Measurements from ENCODE around the gene FYN.
"Not testable (repeated sequence)": the region's sequence is repeated elsewhere in the genome, so short reads cannot be mapped to it uniquely, and the experiment has no call there.

FYN gene

DNA sequence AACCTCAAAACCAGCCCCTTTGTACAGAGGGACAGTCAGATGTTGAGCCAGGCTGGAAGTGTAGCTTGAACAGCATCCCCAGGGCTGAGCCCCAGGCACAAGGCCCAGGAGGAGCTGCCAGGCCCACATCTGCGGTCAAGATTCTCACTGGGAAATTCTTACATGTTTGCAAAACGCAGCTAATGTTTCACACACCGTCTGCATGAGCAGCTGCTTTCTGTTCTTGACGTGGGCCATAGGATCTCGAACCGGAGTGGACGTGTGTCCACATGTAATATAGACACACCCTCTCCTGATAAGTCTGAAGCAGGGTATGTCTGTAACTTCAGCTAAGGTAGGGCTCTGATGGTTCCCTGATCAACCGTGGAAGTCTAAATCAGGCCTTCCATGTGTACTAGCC lies 226.3 kb downstream of the FYN start:
- DNase-seq: no peak

DNA sequence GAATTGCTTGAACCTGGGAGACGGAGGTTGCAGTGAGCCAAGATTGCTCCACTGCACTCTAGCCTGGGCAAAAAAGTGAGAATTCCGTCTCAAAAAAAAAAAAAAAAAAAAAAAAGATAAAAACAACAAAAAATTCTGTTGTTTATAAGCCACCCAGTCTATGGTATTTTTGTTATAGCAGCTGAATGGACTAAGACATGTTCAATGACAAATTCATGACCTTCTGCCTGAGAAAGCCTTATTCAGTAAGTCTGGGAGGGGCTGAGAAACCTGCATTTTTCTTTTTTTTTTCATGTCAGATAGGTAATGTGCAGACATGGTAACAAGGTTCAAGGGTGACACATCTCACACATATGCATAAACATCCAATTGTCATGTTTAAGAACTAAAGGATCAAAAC lies 227.2 kb downstream of the FYN start:
- DNase-seq: no peak

DNA sequence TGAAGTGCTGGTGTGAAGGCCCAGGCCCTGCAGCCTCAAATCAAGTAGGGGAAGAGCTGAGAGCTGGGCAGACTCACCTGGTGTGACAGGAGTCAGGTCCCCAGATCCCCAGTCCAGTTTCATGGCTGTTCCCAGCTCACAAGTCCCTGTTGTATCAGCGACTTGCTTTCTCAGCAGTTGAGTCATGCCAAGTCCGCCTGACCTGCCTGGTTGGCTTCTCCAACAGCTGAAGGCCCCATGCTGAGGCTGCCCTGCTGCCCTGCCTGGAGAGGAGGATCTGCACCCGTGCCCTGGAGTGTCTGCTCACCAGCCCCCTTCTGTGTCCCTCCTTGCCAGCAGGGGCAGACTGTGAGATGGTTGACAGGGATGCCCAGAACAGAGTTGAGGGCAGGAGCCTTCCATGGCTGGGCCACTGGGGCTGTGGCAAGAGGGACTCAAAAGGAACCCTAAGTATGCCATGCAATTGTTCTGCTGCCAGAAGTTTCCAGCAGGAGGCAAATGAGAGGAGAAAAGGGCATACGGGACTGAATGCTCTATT lies 228.3 kb downstream of the FYN start:
- no peak for DNase-seq

DNA sequence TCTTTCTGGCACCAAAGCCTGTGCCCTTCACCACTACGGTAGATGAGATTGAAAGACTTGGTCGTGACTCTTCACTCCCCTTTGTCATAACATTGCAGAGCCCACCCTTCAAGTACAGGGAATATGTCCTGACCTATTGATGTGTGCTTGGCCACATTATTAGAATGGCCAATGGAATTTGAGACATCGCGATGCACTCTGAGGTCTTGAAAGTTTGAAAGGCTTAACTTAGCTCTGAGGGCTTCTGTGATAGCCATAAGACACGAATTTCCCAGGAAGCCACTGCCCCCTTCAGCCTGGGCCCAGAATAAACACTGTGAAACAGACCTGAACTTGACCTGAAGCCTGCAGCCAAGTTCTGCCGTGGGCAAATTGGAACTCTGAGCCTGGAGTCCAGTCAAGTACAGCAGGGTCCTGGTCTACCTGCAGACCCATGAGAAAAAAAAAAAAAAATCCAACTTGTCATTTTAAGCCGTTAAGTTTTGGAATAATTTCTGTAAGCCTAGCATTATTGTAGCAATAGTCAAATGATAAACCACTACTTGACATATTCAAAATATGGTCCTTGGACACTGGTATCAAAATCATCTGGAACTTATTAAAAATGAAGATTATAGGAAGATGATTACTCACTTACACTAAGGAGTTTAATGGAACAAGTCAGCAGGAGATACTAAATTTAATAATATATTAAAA lies 230.6 kb downstream of the FYN start:
- DNase-seq: peak; percentile 26 to 53

DNA sequence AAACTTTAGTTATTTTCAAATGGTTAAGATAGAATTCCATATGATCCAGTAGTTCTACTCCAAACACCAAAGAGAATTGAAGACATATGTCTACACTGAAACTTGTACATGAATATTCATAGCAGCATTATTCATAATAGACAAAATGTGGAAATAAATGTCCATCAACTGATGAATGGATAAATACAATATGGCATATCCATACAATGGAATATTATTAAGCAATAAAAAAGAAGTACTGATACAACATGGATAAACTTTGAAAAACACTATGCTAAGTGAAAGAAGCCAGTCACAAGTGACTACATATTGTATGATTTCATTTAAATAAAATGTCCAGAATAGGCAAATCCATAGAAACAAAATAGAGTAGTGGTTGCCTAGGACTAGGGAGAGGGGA lies 234.0 kb downstream of the FYN start:
- no peak for DNase-seq

DNA sequence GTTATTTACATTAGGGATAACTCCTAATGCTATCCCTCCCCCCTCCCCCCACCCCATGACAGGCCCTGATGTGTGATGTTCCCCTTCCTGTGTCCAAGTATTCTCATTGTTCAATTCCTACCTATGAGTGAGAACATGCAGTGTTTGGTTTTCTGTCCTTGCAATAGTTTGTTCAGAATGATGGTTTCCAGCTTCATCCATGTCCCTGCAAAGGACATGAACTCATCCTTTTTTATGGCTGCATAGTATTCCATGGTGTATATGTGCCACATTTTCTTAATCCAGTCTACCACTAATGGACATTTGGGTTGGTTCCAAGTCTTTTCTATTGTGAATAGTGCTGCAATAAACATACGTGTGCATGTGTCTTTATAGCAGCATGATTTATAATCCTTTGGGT lies 238.3 kb downstream of the FYN start:
- DNase-seq: not testable (repeated sequence)

DNA sequence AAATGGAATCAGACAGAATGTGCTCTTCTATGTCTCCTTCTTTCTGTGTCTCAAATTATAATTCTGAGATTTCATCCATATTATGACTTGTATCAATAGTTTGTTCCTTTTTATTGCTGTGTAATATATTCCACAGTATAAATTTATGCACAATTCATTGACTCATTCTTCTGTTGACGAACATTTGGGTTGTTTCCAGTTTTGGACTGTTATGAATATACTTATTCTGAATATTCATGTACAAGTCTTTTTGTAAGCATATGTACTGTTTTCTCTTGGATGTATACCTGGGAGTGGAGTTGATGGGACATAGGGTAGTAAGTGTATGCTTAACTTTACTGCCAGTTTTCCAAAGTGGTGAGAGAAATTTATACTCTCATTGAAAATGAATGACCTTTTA lies 239.4 kb downstream of the FYN start:
- no peak for DNase-seq

DNA sequence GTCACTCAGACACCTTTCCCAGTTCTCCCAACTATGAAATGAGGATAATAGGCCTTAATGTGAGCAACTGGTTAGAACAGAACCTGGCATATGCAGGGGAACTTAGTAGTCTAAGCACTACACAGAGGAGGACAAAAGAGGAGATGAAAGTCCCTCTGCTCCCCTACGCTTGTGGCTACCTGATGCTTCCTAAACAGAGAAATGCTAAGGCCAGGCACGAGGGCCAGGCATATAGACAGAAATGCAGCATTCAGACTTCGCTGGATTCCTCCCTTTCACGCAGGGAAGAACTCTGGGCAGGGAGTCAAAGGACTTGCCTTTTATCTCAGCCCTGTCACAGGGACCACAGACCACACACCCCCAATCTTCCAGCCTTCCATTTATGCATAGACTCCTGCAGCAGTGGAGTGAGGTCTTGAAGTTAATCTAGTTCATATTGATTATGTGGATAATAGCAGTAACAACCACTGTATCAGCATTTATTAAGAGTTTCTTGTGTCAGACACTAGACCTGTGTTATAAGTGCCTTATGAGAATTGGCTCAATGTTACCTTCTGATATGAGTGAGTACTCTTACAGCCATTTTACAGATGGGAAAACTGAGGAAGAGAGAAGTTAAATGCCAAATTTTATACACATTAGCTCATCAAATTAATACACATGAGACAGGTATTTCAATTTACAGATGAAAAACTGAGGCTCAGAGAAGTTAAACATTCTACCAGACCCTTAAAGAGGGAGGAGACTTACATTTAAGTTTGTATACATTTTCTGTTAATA lies 240.6 kb downstream of the FYN start:
- DNase-seq: no peak

DNA sequence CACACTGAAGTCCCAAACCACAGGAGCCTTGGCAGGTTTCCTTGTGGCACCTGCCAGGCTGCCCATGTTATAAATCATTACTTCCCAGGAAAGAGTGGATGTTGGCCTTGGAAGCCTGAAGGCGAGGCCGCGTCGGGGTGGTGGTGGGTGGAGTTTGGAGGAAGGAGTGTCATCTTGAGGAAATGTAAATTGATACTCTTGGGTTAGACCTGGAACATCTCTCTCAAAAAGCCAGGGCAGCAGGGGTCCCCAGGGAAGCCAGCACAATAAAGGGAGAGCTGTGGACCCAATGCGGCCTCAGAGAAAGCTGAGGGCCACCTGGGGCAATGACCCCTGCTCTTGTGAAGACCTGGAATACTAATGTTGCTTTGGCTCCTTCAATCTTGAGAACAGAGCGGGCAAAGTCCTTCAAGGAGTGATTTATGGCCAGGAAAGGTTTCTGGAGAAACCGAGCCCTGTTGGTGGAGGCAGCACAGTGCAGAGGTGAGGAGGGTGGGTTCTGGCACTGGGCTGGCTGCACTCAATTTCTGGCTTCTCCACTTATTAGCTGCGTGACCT lies 241.3 kb downstream of the FYN start:
- no peak for DNase-seq

DNA sequence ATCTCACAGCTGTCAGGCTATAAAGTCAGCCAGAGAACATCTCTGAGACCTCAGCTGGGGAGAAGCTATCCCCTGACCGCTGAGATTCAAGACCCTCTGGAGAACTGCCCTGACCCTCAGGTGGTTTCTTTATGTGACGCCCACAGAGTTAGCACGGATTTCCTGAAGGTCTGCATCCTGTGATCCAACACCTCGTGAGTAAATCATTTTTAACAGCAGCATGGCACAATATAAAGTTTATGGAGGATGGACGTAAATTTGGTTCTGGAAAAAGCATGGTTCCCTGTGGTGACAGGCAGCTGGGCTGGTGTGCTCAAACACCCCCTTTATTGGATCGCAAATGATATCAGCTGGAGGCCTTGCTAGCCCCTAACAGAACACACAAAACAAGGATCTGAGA lies 242.2 kb downstream of the FYN start:
- DNase-seq: no peak

DNA sequence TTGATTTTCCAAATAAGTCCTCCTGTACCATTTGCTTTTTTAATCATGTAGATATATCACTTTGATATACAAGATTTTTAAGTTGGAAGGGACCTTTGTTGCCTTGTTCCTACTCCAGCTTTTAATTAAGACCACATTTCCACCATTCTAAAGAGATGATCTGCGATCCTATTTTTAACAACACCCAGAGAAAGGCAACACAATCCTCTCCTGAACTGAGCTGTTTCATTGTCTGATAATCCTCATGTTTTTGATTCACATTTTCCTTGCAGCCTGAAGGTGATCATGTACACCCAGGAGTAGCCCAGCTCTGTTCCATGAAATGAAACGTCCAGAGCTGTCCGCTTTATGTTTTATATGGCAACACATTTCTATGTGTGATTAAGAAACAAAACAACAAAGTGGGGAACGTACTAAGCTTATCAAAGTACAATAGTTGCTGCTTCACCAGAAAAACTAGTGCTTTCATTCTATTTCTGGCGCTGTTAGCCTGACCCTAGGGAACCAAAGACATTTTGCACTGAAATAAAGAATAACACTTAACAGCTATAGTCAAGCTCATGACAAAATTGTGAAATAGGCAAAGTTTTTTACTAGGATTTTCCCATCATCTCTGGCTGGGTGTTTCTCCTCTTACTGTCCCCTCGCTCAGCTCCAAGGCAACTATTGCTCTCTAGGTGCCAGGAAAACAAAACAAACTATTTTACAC lies 245.0 kb downstream of the FYN start:
- no peak for DNase-seq

DNA sequence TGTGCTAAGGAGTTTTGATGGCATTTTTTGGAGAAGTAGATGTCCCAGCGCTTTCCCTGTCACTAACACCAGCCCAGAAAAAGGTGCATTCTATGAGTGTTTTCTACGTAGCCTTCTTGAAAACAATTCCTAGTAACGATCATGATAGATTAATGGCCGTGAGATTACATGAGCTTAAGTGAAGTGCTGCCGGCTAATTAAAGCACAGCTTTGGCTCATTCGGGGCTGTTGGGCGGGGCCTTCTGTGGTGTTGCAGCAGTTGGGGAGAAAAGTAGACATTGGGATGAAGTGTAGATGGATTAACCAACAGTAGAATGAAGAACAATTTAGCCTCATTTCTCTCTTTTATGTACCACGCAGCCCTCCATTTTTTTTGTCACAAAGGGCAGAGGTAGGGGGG lies 246.8 kb downstream of the FYN start:
- DNase-seq: no peak

DNA sequence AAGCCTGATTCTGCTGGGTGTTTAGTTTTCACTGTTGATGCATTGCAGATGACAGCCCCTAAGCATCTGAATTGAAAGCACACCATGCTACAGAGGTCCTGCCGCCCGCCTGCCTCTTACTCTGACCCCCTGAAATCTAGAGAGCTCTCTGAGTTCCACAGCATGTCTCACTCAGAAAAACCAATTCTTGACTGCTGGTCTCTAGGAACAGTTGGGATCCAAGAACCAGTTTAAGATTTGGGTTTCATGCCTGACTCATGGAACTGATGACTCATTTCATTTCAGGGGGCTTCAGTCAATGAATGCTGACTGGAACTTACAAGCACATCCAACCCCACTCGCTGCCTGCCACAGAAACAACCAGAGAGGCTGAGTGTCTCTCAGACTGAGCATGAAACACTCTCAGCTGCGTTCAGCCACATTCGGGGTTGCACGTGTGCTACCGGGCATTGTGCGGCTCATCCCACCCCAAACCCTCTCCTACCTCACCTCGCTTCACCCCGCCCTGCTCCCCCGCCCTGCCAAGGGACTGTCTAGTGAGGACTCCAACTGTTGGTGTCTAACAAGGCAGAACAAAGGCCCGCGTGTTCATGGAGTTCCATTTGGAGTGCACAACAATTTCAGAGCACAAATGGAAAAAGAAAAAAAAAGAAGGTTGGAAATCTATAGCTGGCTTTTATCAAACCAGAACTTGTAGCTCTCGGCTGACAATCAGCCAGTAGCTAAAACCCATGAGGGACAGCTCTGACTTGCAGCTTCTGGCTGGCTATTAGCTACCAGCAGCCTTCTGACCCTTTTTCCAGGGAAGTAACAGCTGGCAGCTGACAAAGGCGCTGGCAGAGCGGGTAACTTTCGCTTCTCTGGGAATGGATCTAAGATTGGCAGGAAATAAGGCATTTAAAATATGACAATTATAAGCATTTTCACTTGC lies 247.5 kb downstream of the FYN start:
- no peak for DNase-seq

DNA sequence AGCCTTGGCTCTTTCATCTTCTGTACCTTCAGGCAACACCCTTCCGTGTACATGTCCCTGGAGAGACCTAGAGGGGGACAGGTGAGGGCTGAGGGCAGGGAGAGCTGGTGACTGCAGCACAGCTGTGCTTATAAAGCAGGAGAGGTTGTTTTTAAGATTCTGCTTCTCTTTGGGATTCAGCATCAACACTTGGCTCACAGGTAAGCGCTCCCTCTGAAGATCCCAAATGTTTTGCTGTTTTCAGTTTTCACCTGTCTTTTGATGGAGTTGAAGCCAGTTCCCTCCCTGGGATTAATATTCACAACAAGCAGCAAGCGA lies 248.2 kb downstream of the FYN start:
- no peak for DNase-seq

DNA sequence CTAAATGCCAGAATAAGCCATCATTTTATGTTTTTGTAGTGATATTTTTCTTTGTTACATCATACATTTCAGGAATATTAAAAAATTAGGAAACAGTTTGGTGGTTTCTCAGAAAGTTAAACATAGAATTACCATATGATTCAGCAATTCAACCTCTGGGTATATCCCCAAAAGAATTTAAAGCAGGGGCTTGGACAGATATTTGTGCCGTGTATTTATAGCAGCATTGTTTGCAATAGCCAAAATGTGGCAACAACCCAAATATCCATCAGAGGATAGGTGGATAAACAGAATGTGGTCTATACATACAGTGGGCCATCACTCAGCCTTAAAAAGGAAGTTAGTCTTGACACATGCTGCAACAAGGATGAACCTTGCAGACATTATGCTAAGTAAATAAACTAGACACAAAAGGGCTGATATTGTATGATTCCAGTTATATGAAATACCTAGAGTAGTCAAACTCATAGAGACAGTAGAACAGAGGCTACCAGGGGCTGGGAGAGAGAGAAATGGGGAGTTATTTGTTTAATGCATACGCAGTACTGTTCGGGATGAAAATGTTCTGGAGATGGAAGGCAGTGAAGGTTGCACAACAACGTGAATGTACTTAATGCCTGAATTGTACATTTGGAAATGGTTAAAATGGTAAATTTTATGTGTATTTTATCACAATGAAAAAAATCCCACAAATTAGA lies 248.7 kb downstream of the FYN start:
- DNase-seq: no peak

DNA sequence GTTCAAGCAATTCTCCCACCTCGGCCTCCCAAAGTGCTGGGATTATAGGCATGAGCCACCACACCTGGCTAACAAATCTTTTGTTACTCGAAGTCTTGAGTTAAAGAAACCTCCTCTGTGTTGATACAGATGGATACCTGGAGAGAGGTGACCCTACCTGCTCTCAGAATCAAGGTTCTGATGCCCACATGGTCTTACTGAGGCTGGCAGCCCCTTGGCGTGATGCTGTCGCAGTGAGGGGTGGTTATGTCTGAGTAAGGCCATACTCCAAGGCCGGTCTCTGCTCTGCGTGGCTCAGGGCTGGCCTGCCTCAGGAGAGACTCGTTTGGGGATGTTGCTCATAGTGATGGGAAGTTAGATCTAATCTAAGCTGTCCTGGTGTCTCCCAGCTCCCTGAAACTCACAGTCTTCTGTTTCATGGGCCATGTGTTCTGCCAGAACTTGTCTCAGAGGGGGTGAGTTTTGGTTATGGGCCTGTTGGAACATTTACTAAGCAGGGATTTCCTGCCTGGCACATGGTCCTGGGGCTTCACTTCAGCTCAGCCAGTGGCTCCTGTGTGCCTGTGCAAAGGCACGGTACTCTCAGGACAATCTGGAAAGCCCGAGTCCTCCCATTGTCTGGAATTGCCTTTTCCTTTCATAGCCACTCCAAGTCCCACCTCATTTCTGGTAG lies 250.1 kb downstream of the FYN start:
- no peak for DNase-seq

DNA sequence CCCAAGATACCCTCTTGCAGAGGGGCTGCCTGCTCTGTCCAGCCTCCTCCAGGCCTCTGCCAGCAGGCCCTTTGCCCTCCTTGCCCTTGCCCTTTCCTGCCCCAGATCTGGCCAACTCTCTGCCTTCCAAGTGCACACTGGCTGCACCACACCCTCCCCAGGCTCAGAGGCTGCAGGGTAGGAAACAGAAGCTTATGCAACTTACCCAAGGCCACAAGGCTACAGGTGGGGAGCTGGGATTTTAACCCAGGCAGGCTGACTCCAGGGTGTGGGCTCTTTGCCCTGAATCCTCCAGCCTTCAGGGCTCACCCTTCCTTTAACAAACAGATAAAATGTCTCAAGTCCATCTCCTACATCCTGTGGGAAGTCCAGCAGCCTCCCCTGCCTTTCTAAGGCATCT lies 253.1 kb downstream of the FYN start:
- no peak for DNase-seq

DNA sequence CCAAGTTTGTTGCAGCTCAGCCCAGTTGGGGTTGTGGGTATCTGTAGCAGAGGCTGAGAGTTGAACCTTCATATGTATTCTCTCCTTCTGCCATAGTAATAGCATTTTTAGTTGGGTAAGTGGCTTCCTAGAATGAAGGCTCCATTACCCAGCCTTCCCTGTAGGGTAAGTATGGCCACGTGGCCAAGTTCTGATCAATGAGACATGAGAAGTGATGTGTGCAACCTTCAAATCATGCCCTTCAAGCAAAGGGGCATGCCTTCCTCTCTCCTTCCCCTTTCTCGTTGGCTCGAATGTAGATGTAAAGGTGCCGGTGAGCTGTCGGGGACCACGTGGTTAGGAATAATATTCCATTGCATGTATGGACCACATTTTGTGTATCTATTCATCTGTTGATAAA lies 254.8 kb downstream of the FYN start:
- no peak for DNase-seq

DNA sequence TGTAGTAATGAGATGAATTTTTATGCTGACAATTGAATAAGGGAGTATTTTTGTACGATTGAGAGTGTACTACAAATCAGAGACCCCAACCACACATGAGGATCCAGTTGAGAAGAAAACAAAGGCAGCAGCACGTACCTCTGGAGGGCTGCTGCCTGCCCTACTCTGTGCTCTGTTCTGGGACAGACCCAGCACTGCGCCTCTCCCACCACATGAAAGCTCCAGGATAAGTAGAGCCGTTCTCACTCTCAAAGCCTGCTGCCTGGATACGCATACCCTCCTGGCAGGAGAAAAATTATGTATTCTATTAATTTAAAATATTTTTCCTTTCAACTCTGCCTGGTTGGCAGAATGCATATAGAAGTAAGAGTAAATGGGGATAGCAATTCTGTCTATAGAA lies 256.1 kb downstream of the FYN start:
- DNase-seq: no peak

DNA sequence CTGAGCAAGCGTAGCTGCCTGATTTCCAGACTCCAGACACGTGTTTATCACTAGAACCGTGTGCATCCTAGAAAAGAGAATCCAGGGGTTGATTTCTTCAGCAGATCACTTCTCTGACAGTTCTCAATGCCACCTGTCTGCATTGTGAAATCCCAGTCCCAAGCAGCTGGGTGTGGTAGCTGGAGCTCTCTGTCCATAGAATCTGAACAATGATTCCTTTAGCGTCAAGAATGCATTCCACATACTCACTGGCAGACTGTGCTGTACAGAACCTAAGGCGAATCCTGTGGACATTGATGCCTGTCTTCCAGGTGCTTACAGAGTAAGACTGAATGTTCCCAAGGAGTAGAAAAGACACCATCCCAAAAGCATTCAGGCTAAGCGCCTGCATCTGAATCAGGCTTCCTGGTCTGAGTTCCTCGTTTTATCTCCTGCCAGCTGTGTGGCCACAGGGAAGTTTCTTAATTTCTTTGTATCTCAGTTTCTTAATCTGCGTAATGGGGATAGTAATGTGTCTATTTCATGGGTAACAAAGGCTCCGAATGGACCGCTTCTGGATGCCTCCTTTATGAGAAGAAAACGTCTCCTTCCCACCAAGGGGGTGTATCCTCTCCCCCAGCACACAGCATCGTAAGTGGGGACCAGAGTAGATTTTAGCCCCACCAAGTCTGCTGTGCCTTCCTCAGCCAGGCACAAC lies 257.2 kb downstream of the FYN start:
- DNase-seq: no peak

All from Kasumi-1 (cell line).